Neural cell (in vitro differentiated cells): ENCODE measurements around the gene MAP3K15.

Experiments
- MXI1 ChIP-seq: fragments of 450-650 bp; conservative IDR thresholded peaks from 2 replicates; pipeline ENCODE4 v1.6.1; 2014; ENCODE audit warnings: antibody characterized with exemption, mild to moderate bottlenecking; ENCODE audit not compliant: poor library complexity, severe bottlenecking
- POLR2AphosphoS5 ChIP-seq: IDR thresholded peaks from 2 replicates; pipeline ENCODE4 v1.6.1; 2012
- TAF1 ChIP-seq: IDR thresholded peaks from 2 replicates; pipeline ENCODE4 v1.6.1; 2012; ENCODE audit warnings: low read depth
- TF ChIP-seq, protein P1 (sequence below): fragments of 450-650 bp; IDR thresholded peaks from 2 replicates; pipeline ENCODE4 v1.5.1; 2014; ENCODE audit warnings: antibody characterized with exemption, mild to moderate bottlenecking, moderate library complexity; ENCODE audit not compliant: poor library complexity, severe bottlenecking

DNA sequence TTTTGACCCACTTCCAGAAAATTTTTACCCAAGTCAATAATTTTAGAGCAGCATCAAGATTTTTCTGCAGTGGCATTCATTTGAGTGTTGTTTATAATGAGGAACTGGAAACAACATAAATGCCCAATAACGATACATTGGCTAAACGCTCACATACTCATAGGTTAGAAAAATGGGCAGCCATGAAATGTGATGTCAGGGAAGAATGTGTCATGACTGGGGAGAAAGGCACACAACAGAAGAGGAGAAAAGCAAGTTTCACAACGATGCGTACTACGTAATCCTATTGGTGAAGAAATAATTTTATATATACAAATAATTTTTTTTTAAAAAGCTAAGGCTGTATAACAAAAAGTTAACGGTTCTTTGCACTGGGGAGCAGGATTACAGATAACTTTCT, 33.6 kb upstream of the MAP3K15 start:
- TF ChIP-seq, protein P1, sequence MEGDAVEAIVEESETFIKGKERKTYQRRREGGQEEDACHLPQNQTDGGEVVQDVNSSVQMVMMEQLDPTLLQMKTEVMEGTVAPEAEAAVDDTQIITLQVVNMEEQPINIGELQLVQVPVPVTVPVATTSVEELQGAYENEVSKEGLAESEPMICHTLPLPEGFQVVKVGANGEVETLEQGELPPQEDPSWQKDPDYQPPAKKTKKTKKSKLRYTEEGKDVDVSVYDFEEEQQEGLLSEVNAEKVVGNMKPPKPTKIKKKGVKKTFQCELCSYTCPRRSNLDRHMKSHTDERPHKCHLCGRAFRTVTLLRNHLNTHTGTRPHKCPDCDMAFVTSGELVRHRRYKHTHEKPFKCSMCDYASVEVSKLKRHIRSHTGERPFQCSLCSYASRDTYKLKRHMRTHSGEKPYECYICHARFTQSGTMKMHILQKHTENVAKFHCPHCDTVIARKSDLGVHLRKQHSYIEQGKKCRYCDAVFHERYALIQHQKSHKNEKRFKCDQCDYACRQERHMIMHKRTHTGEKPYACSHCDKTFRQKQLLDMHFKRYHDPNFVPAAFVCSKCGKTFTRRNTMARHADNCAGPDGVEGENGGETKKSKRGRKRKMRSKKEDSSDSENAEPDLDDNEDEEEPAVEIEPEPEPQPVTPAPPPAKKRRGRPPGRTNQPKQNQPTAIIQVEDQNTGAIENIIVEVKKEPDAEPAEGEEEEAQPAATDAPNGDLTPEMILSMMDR: no peak
- no peak for TF ChIP-seq POLR2AphosphoS5
- no peak for TF ChIP-seq MXI1
- TF ChIP-seq TAF1: no peak
